Measurements from ENCODE around the gene PIK3CG.
"Not testable (repeated sequence)": the region's sequence is repeated elsewhere in the genome, so short reads cannot be mapped to it uniquely, and the experiment has no call there.

Gene PIK3CG

DNA sequence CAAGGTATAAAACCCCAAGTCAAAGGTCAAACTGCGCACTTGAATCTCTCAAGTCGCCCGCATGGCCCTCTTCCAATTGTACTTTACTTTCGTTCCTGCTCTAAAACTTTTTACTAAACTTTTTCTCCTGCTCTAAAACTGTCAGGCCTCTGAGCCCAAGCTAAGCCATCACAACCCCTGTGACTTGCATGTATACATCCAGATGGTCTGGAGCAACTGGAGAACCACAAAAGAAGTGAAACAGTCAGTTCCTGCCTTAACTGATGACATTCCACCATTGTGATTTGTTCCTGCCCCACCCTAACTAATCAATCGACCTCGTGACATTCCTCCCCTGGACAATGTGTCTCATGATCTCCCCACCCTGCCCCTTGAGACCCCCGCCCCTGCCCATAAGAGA lies 35.6 kb upstream of the PIK3CG start:
- no peak for ATAC-seq
- TF ChIP-seq SNAI2 (CRISPR knock-in tag; IDR thresholded peaks at IDR 0.05), result no peak
- TF ChIP-seq ZC3H10 (CRISPR knock-in tag; IDR thresholded peaks at IDR 0.05), result no peak
- TF ChIP-seq RARB (CRISPR knock-in tag; IDR thresholded peaks at IDR 0.05), result no peak
- TF ChIP-seq BACH2 (CRISPR knock-in tag; IDR thresholded peaks at IDR 0.05; ENCODE audit: borderline replicate concordance), result no peak

- ATAC-seq, result not testable (repeated sequence)
Observed at GRCh38 chr7:106830896-106831295, 34.2 kb upstream of the PIK3CG start.

DNA sequence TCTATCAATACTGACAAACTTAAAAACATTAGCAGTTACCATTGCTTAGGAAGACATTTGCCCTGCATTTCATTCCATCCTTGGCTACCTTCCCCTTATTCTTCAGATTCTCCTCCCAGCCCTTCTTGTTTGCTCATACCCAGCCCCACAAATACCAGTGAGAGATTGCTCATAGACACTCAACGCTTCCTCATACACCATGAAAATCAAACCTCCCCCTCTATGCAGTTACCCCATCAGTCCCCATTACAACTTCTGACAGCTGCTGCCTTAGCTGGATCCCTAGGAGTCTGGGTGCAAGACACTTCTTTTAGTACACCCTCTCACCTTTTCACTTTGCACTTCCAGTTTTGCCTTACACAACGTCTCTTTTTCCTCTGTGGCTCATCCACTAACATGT lies 28.3 kb upstream of the PIK3CG start:
- no peak for TF ChIP-seq ZNF8 (CRISPR knock-in tag; IDR thresholded peaks at IDR 0.05)
- TF ChIP-seq TCF4 (CRISPR knock-in tag; IDR thresholded peaks at IDR 0.05; ENCODE audit: borderline replicate concordance), result no peak
- no peak for TF ChIP-seq PATZ1 (CRISPR knock-in tag; IDR thresholded peaks at IDR 0.05; ENCODE audit: borderline replicate concordance)
- ATAC-seq, result no peak

- no peak for ATAC-seq
- TF ChIP-seq ZNF565 (CRISPR knock-in tag; conservative IDR thresholded peaks at IDR 0.05; ENCODE audit: low read depth) (no peak), CSDC2 (CRISPR knock-in tag; IDR thresholded peaks at IDR 0.05) (no peak), ZNF8 (CRISPR knock-in tag; IDR thresholded peaks at IDR 0.05) (no peak), TSHZ2 (CRISPR knock-in tag; IDR thresholded peaks at IDR 0.05) (no peak), ZNF70 (CRISPR knock-in tag; IDR thresholded peaks at IDR 0.05) (no peak), ZC3H10 (CRISPR knock-in tag; IDR thresholded peaks at IDR 0.05) (no peak), PPARA (CRISPR knock-in tag; IDR thresholded peaks at IDR 0.05; ENCODE audit: borderline replicate concordance) (no peak), ZFP30 (CRISPR knock-in tag; IDR thresholded peaks at IDR 0.05) (no peak), PATZ1 (CRISPR knock-in tag; IDR thresholded peaks at IDR 0.05; ENCODE audit: borderline replicate concordance) (no peak), CSRNP3 (CRISPR knock-in tag; IDR thresholded peaks at IDR 0.05) (no peak), ZFP3 (CRISPR knock-in tag; IDR thresholded peaks at IDR 0.05) (no peak), GLIS3 (CRISPR knock-in tag; IDR thresholded peaks at IDR 0.05) (no peak)
Observed at GRCh38 chr7:106839511-106839910, 25.6 kb upstream of the PIK3CG start.

DNA sequence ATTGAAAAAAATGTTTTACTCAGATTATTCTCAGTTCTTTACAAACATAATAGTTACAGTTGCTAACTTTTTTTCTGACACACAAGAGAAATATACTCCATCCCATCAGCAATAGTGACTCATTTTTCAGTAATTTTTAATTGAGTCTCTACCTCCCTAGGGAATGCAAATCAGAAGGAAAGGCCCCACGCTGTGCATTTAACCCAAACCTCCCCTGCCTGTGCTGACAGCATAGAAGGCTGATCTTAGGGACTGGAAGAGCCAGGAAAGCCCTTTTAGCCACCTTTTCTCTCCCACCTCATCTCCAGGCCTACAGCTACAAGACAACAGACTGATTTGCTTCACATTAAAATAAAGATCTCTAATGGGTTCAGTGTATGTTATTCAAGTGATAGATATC lies 24.7 kb upstream of the PIK3CG start:
- peak; percentile 95 for ATAC-seq
- TF ChIP-seq SNAI2 (CRISPR knock-in tag; IDR thresholded peaks at IDR 0.05) (no peak), ZNF8 (CRISPR knock-in tag; IDR thresholded peaks at IDR 0.05) (no peak), BACH2 (CRISPR knock-in tag; IDR thresholded peaks at IDR 0.05; ENCODE audit: borderline replicate concordance) (no peak), ISL1 (CRISPR knock-in tag; IDR thresholded peaks at IDR 0.05) (peak; percentile 79), TSHZ2 (CRISPR knock-in tag; IDR thresholded peaks at IDR 0.05) (no peak), GLIS3 (CRISPR knock-in tag; IDR thresholded peaks at IDR 0.05) (no peak), CREB5 (CRISPR knock-in tag; IDR thresholded peaks at IDR 0.05; ENCODE audit: low read depth) (no peak), PPARA (CRISPR knock-in tag; IDR thresholded peaks at IDR 0.05; ENCODE audit: borderline replicate concordance) (no peak), ZFP30 (CRISPR knock-in tag; IDR thresholded peaks at IDR 0.05) (0 out of 2 replicates have a peak, but pooled peaks have one; percentile 35), ZNF565 (CRISPR knock-in tag; conservative IDR thresholded peaks at IDR 0.05; ENCODE audit: low read depth) (no peak), TOX (CRISPR knock-in tag; IDR thresholded peaks at IDR 0.05; ENCODE audit: borderline replicate concordance) (no peak), ZFP3 (CRISPR knock-in tag; IDR thresholded peaks at IDR 0.05) (peak; percentile 82; the same call in 1 of the 2 replicates), ZC3H10 (CRISPR knock-in tag; IDR thresholded peaks at IDR 0.05) (no peak)
- TF ChIP-seq, protein P1, sequence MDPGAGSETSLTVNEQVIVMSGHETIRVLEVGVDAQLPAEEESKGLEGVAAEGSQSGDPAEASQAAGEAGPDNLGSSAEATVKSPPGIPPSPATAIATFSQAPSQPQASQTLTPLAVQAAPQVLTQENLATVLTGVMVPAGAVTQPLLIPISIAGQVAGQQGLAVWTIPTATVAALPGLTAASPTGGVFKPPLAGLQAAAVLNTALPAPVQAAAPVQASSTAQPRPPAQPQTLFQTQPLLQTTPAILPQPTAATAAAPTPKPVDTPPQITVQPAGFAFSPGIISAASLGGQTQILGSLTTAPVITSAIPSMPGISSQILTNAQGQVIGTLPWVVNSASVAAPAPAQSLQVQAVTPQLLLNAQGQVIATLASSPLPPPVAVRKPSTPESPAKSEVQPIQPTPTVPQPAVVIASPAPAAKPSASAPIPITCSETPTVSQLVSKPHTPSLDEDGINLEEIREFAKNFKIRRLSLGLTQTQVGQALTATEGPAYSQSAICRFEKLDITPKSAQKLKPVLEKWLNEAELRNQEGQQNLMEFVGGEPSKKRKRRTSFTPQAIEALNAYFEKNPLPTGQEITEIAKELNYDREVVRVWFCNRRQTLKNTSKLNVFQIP (CRISPR knock-in tag; IDR thresholded peaks at IDR 0.05; ENCODE audit: borderline replicate concordance, low read depth), result no peak
